Gastroesophageal sphincter (tissue), 3 donors: ENCODE results near the gene SLC43A2.

ENCODE experiments used
- EP300 ChIP-seq: sonication (generic); formaldehyde crosslinking; IDR thresholded peaks from one replicate; pipeline ENCODE4 v1.6.1; 2017; ENCODE audit warnings: antibody characterized with exemption, mild to moderate bottlenecking
- POLR2A ChIP-seq, 2 donors: fragments of 450-650 bp; IDR thresholded peaks; one replicate each; pipeline ENCODE4 v1.6.1; 2017; ENCODE audit warnings: antibody characterized with exemption in 2 of 2, mild to moderate bottlenecking in 2 of 2, moderate library complexity in 1 of 2
- TF ChIP-seq, protein P1 (sequence below), 4 experiments: fragments of 200-600 bp in 2 of 4; fragments of 450-650 bp in 2 of 4; sonication (generic) in 1 of 4; IDR thresholded peaks; one replicate each; pipeline ENCODE4 v1.5.1; 2017 to 2019; ENCODE audit warnings: antibody characterized with exemption in 4 of 4, mild to moderate bottlenecking in 2 of 4, moderate library complexity in 2 of 4

DNA sequence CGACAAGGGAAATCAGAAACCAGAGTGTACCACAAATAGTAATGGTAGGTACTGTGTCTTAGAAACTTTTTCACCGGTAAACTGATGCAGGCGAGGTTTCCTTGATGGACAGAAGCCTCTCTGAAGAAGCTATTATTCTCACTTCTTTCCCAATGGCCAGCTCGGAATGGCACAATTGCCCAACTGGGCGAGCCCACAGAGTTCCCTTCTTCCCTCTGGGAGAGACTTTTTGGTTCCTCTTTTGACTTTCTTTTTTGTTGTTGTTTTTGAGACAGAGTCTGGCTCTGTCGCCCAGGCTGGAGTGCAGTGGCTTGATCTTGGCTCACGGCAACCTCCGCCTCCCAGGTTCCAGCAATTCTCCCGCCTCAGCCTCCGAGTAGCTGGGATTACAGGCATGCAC is 16.9 kb downstream of the SLC43A2 start:
- TF ChIP-seq POLR2A (IDR thresholded peaks at IDR 0.05): no peak
- TF ChIP-seq, protein P1, sequence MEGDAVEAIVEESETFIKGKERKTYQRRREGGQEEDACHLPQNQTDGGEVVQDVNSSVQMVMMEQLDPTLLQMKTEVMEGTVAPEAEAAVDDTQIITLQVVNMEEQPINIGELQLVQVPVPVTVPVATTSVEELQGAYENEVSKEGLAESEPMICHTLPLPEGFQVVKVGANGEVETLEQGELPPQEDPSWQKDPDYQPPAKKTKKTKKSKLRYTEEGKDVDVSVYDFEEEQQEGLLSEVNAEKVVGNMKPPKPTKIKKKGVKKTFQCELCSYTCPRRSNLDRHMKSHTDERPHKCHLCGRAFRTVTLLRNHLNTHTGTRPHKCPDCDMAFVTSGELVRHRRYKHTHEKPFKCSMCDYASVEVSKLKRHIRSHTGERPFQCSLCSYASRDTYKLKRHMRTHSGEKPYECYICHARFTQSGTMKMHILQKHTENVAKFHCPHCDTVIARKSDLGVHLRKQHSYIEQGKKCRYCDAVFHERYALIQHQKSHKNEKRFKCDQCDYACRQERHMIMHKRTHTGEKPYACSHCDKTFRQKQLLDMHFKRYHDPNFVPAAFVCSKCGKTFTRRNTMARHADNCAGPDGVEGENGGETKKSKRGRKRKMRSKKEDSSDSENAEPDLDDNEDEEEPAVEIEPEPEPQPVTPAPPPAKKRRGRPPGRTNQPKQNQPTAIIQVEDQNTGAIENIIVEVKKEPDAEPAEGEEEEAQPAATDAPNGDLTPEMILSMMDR (IDR thresholded peaks at IDR 0.05): no peak
- no peak for TF ChIP-seq EP300
